NCI-H226 (cell line): ENCODE measurements around the gene FAM240A.

ENCODE experiments used
- DNase-seq: peaks from one replicate; pipeline ENCODE4 v3.0.0-alpha.2; 2015

FAM240A gene

GRCh38 chr3:46628901-46629369, 16.6 kb downstream of the FAM240A start:
- DNase-seq = no peak

- DNase-seq = peak; percentile 56
Observed at GRCh38 chr3:46629551-46630517, 17.5 kb downstream of the FAM240A start.

GRCh38 chr3:46632792-46633191, 20.5 kb downstream of the FAM240A start:
- no peak for DNase-seq

- no peak for DNase-seq
Observed at GRCh38 chr3:46634856-46635255, 22.5 kb downstream of the FAM240A start.

GRCh38 chr3:46639221-46639620, 26.9 kb downstream of the FAM240A start:
- DNase-seq = no peak

- no peak for DNase-seq
Observed at GRCh38 chr3:46640927-46641326, 28.6 kb downstream of the FAM240A start.

GRCh38 chr3:46642971-46643370, 30.6 kb downstream of the FAM240A start:
- DNase-seq = peak; percentile 80

GRCh38 chr3:46643701-46644100, 31.4 kb downstream of the FAM240A start:
- no peak for DNase-seq

- DNase-seq = peak; percentile 26
Observed at GRCh38 chr3:46646700-46647099, 34.4 kb downstream of the FAM240A start.

GRCh38 chr3:46648096-46648495, 35.8 kb downstream of the FAM240A start:
- no peak for DNase-seq

GRCh38 chr3:46649436-46649835, 37.1 kb downstream of the FAM240A start:
- DNase-seq = no peak

- DNase-seq = no peak
Observed at GRCh38 chr3:46651084-46651483, 38.8 kb downstream of the FAM240A start.

GRCh38 chr3:46655271-46655670, 42.9 kb downstream of the FAM240A start:
- DNase-seq = no peak

GRCh38 chr3:46656778-46657556, 44.6 kb downstream of the FAM240A start:
- no peak for DNase-seq

GRCh38 chr3:46659285-46659684, 47.0 kb downstream of the FAM240A start:
- no peak for DNase-seq

- no peak for DNase-seq
Observed at GRCh38 chr3:46660003-46660402, 47.7 kb downstream of the FAM240A start.

- no peak for DNase-seq
Observed at GRCh38 chr3:46660543-46661523, 48.5 kb downstream of the FAM240A start.

GRCh38 chr3:46661776-46662766, 49.7 kb downstream of the FAM240A start:
- DNase-seq = no peak

- DNase-seq = no peak
Observed at GRCh38 chr3:46662771-46663551, 50.6 kb downstream of the FAM240A start.

GRCh38 chr3:46663591-46664135, 51.3 kb downstream of the FAM240A start:
- DNase-seq = no peak
